Right renal pelvis (tissue), 4 donors: ENCODE results near the gene SC5D. TPM values are rescaled to one million over a fixed set of nuclear protein-coding genes. Genes with fewer than 3 reads are reported as not detected.

Experiments used
- DNase-seq, 4 donors: peaks; one replicate each; pipeline ENCODE4 v3.0.0-alpha.2; 2013; ENCODE audit warnings: low read depth in 4 of 4, low spot score in 3 of 4, missing footprints in 1 of 4
- polyA plus RNA-seq, 4 donors: library from polyadenylated mRNA; unstranded; fragments of 120-200 nt; gene quantifications; one replicate each; pipeline ENCODE4 v1.2.1, GENCODE V29; 2013; ENCODE audit not compliant: insufficient read length in 4 of 4

SC5D gene, protein sequence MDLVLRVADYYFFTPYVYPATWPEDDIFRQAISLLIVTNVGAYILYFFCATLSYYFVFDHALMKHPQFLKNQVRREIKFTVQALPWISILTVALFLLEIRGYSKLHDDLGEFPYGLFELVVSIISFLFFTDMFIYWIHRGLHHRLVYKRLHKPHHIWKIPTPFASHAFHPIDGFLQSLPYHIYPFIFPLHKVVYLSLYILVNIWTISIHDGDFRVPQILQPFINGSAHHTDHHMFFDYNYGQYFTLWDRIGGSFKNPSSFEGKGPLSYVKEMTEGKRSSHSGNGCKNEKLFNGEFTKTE
- 10 to 100 TPM; 55.8 to 74.0 (median 69.3) TPM for polyA plus RNA-seq

DNA sequence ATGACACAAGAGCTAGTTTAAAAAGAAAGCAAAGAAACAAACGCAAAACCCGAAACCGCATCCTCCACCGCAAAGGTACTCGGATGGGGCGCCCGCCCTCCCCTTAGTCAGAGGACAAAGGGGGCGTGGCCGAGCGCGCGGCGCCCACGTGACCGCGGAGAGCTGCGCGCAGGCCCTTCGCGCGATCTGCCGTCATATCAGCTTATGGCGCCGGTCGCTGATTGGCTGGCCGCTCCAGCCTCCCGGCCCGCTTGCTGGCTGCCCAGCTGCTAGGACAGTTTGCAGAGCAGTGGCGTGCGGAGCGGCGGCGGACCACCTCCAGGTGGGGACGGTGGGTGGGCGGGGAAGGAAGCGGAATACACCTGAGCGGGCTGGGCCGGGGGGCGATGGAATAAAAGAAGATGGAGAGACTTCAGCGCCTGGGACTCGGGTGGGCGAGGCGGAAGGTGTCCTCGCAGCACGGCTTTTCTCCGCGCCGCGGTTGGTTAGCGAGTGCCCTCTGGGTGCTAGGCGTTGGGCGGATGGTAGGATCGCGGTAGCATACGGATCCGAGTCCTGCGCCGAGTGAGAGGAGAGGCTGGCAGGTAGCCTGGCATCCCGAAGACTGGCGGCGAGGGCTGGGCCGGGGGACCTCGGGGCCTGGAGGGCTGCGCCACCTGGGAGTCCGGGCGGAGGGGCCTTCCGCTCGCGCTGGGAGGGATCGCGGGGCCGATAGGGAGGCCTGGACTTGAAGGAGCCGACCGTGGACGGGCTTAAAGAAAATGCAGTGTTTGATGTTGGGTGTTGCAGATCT, at the start of gene SC5D:
SC5D (plus strand) TSS at position 277 of the 793 bp plus-strand sequence. CDS start 10,605 bp downstream, outside the sequence.
- peak; percentile 82 to 90 (median 86) for DNase-seq

DNA sequence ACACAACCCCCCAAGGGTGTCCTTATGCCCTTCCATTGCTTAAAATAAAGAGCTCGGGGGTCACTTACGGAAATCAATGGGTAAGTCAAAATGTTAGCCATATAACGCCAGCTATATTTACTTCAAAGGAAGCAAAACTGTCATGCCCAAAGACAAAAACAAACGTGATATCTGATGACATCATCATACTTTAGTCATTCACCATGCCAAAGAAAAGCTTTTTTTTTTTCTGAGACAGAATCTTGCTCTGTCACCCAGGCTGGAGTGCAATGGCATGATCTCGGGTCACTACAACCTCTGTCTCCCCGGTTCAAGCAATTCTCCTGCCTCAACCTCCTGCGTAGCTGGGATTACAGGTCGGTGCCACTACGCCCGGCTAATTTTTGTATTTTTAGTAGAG, 47.7 kb upstream of the SC5D start:
- no peak for DNase-seq

DNA sequence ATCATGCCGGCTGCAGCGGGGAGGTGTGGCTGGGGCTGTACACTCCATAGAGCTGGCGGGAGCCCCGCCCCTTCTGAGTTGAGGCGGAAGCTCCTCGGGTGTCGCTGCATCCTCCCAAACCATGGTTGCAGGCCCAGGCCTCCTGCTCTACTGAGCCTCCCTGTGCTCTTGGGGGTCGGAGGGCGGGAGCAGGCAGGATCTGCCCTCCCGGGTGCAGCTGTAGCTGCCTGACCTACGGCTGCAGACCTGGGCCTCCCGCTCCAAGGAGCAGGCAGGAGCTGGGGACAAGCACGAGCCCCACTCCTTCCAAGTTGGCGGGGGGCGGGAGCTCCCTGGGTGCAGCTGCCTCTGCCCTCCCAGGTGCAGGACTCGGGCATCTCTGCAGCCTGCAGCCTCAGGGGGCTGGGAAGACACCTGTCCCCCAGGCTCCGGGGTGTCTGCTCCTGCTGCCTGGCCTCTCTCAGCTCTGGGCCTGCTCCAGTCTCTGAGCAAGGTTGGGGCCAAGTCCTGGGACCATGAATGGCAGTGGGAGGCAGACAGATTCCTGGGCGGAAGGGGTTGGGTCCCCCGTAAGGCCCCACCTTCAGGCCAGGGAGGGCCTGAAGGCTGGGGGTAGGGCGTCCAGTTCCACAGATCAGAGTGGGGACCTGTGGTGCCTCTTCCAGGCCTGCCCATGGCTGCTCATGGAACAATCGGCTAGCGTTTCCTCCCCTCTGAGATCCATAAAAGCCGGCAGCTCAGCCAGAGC, 46.4 kb upstream of the SC5D start:
- DNase-seq: no peak

DNA sequence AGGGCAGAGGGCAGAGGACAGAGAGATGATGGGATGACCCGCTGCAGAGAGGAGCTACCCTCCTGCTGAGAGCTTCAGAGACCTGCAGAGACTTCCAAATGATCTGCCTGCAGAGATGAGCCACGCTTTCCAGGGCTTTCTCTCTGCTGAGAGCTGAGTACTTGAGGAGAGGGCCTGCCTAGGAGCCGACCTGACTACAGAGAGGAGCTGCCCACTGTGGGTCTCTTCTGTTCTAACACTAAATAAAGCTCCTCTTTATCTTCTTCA, 45.9 kb upstream of the SC5D start:
- DNase-seq: no peak

DNA sequence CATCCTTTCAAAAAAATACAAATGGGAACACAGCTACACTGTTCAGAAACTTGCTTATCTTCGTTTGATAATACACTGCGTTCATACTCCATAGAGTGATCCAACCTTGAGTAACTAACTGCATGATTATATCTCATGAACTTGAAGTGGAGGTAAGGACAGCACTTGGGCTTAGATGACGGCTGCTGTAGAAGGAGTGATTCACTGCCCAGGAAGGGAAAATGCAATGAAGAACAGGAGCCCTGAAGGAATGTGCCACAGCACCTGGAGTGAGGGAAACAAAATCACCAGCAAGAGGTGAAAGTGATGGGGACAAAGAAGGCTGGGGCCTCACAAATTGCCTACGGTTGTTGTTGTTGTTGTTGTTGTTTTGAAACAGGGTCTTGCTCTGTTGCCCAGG, 44.1 kb upstream of the SC5D start:
- no peak for DNase-seq

DNA sequence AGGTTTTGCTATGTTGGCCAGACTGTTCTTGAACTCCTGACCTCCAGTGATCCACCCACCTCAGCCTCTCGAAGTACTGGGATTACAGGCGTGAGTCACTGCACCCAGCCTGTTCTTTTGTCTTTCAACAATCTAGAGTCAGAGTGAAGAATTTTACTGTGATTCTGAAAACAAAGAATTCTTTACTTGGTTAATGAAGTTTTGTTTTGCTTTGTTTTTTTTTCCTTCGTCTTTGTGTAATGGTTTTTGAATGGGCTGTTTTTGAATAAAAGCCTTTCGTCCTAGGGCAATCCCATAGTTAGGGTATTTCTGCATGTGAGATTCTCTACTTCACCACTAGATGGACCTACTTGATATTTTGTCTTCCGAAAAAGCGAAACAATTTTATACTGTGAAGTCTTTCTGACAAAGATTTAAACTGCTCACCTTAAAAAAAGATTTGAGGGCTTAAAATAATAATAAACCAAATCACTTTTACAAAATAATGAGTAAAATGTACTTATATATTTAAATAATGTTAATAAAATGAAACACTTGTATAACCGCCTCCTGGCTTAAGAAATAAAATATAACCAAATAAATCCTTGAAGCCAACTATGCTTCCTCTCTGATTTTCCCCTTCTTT, 43.4 kb upstream of the SC5D start:
- no peak for DNase-seq

DNA sequence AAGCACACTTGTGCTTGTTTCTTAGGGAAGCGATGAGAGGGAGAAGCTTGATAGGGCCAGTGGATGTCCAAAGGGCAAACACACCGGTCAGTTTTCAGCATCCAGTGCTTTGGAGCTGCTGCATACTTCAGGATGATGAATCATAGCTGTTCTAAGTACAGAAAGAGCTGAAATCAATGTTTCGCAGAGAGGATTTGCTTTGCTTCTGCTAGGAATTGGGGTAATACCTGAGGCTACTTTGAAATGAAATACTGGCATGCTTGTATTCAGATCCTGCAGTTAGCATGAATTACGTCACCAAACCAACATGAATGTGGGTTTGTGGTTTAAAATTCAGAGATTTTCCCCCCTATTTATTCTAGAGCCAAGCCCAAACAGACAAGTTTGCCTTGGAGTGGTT, 41.7 kb upstream of the SC5D start:
- DNase-seq: no peak

DNA sequence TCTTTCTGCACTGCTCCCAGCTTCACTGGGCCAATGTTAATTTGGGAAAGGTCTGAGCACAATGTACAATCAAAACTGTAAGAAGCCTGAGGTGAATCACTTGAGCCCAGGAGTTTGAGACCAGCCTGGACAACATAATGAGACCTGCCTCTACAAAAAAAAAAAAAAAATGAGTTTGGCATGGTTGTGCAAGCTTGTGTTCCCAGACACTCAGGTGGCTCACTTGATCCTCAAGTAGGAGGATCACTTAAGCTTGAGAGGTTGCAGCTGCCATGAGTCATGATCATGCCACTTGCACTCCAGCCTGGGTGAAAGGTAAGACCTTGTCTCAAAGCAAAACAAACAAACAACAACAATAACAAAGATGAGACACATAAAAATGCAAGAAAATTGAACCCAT, 38.6 kb upstream of the SC5D start:
- DNase-seq: no peak

DNA sequence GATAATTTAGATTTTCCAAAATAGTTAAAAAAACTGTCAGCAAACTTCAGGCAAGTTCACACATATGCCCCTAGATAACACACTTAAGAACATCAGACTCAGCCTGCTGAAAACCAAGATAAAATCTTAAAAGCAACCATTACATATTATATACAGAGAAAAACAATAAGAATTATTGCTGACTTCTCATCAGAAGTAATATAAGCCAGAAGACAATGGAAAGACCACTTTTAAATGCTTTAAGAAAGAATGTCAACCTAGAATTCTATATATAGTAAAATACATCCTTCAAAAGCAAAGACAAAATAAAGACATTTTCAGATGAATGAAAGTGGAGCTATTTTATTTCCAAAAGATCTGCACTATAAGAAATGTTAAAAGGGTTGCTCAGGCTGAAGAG, 37.8 kb upstream of the SC5D start:
- no peak for DNase-seq

DNA sequence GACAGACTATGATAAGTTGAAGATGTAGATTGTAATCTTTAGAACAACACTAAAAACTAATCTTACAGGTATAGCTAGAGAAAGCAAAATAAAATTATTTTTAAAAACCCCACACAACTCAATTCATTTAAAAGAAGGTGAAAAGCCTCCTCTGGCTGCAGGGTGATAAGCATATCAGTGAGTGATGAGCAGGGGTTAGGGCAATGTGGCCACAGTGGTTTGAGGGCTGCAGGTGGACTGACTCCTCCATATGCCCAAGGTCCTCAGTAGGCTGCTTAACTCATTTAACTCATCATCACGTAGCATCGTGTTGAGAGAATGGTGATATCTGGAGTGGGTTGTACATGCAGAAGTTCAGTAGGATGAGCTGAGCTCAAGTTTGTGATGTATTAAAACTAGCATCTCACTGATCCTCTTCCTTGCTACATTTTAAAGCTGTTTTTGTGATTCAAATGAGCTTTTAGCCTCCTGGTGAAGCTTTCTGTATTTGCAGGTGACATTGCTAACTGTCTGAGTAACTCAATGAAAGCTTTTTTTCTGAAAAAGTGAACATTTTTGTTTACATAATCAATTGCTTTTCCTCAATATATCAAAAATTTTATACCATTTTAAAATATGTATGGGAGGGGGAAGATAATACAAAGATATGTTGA, 37.0 kb upstream of the SC5D start:
- no peak for DNase-seq

DNA sequence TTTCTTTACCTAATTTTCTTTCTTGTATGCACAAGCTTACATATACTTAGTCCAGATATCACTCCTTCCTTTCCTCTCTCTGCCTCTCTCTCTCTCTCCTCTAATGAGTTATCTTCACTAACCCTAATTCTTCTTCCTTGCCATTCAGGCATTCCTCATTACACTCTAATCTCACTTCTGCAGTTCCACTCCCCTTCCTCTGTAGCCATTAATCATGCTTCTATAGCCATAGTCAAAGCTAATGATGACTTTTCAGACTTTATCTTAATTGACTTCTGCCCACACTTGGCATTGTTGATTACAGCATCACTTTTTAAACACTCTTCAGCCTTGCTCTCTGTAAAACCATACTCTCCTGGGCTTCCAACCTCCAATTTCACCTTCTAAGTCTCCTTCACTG, 35.3 kb upstream of the SC5D start:
- DNase-seq: no peak

DNA sequence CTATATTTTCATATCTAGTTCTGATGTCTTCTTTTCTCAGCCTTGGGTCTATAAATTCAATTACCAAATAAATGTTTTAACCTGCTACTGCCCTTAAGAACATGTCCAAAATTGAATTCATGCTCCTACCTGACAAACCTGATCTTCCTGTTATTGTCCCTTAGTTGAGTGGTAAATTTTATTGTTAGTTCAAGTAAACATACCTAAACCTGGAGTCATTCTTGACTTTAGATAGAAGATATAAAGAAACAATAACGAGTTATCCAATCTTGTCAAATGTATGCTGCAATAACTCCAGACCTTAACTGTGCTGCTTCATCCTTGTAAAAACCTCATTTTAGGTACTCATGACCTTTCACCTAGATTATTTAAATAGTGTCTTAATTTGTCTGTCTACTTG, 34.6 kb upstream of the SC5D start:
- DNase-seq: no peak

DNA sequence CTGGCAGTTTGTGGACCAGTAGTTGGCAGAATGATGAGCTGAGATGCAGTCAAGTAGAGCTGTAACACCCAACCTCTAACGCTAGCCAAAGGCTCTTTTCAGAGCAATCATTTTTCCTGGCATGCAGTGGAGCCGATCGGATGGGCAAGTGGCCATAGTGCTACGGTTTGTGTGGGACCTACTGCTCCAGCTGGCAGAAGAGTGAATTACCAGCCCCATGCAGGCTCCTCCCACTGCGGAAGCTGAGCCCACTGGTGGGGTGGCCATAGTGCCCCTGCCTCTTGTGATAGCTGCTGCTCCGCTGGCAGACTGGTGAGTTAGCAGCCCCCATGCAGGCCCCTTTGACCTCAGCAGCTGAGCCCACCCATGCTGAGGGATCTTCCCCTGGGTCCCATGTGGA, 27.0 kb upstream of the SC5D start:
- DNase-seq: no peak

DNA sequence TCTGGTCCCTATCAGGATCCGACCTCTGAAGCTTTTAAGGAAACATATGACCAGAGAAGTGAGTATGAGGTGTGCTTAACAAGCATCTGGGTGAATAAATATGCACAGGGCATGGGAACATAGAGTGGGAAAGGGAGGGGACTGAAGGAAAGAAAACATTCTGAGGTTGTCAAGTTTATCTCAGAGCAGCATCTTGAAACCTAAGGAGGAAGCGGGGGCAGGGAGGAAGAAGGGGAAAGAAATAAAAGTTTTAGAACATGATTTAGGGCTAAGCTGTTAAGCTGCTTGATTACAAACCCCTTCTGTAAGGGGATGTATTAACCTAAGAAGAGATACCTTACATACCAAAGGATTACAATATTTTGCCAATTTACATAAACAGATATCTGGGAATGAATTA, 24.0 kb upstream of the SC5D start:
- DNase-seq: no peak

DNA sequence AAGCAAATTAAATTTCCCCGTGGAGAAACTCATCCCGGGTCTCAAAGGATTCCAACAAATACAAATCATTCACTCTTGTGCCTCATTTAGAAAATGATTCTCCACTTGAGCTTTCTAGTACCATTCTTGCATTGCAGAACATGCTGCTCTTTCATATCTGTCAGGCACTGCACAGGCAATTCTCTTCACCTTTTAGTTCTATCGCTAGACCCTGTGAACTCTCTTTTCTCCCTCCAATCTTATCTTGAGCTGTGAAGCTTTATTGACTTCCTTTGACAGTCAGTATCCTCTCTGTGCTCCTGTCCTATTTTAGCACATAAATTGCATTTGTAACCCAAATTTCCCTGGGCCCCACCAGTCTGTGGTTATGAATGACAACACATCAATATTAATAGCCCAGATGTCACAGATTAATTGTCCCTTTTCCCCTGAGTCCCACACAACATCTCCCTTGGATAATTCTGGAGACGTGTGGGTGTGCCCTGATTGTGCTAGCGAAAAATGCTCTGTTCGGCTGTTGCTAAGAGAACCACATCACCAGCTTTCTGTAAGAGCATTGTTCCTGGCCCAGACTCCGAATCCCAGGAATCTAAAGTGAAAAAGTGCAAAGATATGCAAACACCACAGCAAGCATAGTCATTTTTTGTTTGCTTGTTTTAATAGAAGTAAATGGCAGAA, 22.4 kb upstream of the SC5D start:
- DNase-seq: no peak

DNA sequence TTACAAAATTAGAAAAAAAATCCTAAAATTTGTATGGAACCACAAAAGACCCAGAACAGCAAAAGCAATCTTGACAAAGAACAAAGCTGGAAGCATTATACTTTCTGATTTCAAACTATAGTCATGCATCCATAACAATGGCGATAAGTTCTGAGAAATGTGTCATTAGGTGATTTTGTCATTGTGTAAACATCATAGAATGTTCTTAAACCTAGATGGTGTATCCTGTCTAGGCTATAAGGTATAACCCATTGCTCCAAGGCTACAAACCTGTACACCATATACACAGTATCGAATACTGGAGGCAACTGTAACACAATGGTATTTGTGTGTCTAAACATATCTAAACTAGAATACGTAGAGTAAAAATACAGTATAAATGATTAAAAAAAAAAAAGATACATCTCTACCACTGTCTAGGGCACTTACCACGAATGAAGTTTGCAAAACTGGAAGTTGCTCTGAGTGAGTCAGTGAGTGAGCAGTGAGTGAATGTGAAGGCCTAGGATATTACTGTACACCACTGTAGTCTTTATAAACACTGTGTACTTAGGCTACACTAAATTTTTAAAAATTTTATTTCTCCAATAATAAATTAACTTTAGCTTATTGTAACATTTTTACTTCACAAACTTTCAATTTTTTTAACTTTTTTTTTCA, 18.1 kb upstream of the SC5D start:
- DNase-seq: no peak

DNA sequence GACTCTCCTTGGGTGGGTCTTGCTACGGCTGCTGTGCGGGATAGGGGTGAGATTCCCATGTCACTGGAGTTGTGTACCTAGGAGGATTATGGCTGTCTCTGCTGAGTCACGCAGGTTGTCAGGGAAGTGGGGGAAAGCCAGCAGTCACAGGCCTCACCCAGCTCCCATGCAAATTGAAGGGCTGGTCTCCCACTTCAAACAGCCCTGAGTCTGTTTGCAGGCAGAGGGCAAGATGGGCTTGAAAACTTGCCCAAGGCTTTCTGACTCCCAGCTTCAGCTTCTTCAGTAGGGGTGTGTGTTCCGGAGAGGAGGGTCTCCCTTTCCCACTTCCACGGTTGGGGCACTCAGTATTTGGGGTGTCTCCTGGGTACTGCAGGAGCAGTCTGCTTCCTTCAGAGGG, 10.9 kb upstream of the SC5D start:
- no peak for DNase-seq

DNA sequence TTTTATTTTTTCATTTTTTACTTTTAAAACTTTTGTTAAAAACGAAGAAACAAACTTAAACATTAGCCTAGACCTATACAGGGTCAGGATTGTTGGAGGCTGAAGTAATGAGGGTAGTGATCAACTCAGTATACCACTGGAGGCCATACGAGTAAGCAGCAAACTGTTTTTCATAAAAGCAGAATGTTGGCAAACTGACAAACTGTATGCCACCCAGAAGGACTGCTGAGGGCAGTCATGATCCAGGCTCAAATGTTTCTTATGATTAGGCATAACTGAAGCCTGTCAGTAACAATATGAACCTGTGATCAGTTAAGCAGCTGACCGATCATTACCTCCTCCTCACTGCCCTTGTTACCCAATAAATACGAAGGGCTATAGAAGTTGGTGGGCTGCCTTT, 10.2 kb upstream of the SC5D start:
- no peak for DNase-seq

DNA sequence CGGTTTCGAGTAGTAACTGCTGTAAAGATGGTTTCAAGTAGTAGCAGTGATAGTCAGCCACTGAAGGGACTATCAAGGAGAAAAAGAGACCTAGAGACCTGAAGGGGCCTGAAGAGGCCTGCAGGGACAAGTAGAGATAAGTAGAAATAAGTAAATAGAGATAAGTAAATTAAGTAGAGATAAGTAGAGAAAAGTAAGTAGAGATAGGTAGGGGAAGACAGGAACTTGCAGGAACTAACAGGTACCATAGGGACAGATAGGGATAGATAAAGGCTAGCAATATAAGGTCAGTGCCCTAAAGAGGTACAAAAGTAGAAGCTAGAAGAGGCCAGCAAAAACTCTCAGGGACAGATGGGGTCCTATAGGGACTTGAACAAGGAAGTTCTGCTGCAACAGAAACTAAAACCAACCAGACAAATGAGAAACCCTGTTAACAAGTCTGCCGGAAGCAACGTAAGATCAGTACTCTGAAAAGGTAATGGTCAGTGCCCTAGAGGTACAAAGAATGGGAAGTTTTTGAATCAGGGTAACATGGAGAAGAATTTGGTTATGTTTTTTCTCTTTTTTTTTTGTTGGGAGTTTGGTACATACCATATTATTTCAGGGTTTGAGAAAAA, 9.6 kb upstream of the SC5D start:
- no peak for DNase-seq
